IMR-90 (cell line): Measurements from ENCODE around the gene PSMD10.

ENCODE experiments used
- CEBPB ChIP-seq: IDR thresholded peaks from 2 replicates; pipeline ENCODE4 v1.6.1; 2012; ENCODE audit warnings: low read depth, low read length, improper control_type of control experiment
- CHD1 ChIP-seq: IDR thresholded peaks from 2 replicates; pipeline ENCODE4 v1.6.1; 2012; ENCODE audit warnings: low read depth, low read length, improper control_type of control experiment
- CTCF ChIP-seq: conservative IDR thresholded peaks from 2 replicates; pipeline ENCODE4 v1.5.1; 2012; ENCODE audit warnings: mild to moderate bottlenecking, low read depth, low read length, improper control_type of control experiment
- FOS ChIP-seq: fragments of 150-350 bp; IDR thresholded peaks from 2 replicates; pipeline ENCODE4 v1.6.1; 2016; ENCODE audit warnings: low read depth, low read length
- MAFK ChIP-seq: IDR thresholded peaks from 2 replicates; pipeline ENCODE4 v1.6.1; 2012; ENCODE audit warnings: low read depth, low read length, improper control_type of control experiment
- MAZ ChIP-seq: IDR thresholded peaks from 2 replicates; pipeline ENCODE4 v1.6.1; 2012; ENCODE audit warnings: low read depth, mild to moderate bottlenecking, low read length, improper control_type of control experiment, moderate library complexity, borderline replicate concordance
- MXI1 ChIP-seq: IDR thresholded peaks from 2 replicates; pipeline ENCODE4 v1.6.1; 2012; ENCODE audit warnings: low read depth, mild to moderate bottlenecking, low read length, moderate library complexity, borderline replicate concordance
- POLR2A ChIP-seq: IDR thresholded peaks from 2 replicates; pipeline ENCODE4 v1.6.1; 2012; ENCODE audit warnings: mild to moderate bottlenecking, low read depth, low read length
- RAD21 ChIP-seq: IDR thresholded peaks from 2 replicates; pipeline ENCODE4 v1.6.1; 2012; ENCODE audit warnings: low read length, improper control_type of control experiment
- RCOR1 ChIP-seq: IDR thresholded peaks from 2 replicates; pipeline ENCODE4 v1.6.1; 2012; ENCODE audit warnings: mild to moderate bottlenecking, low read length, improper control_type of control experiment; ENCODE audit not compliant: insufficient replicate concordance
- RFX5 ChIP-seq: IDR thresholded peaks from 2 replicates; pipeline ENCODE4 v1.8.0; 2012; ENCODE audit warnings: low read depth, mild to moderate bottlenecking, low read length, moderate library complexity
- SMC3 ChIP-seq: fragments of 150-350 bp; IDR thresholded peaks from 2 replicates; pipeline ENCODE4 v1.6.1; 2016; ENCODE audit warnings: low read depth, mild to moderate bottlenecking, antibody characterized with exemption, low read length, moderate library complexity
- TF ChIP-seq, protein P1 (sequence below): fragments of 150-350 bp; IDR thresholded peaks from 2 replicates; pipeline ENCODE4 v1.6.1; 2017; ENCODE audit warnings: mild to moderate bottlenecking, antibody characterized with exemption, low read length, low read depth

GRCh38 chrX:108091264-108091877, at the start of gene PSMD10, which contains the start of gene ATG4A:
- TF ChIP-seq CTCF (no peak), RCOR1 (no peak), CEBPB (no peak), MAZ (0 out of 2 replicates have a peak, but pooled peaks have one; percentile 14), POLR2A (peak; percentile 83), MAFK (no peak), CHD1 (no peak), SMC3 (no peak), RFX5 (no peak), MXI1 (no peak), RAD21 (no peak), FOS (no peak)
- TF ChIP-seq, protein P1, sequence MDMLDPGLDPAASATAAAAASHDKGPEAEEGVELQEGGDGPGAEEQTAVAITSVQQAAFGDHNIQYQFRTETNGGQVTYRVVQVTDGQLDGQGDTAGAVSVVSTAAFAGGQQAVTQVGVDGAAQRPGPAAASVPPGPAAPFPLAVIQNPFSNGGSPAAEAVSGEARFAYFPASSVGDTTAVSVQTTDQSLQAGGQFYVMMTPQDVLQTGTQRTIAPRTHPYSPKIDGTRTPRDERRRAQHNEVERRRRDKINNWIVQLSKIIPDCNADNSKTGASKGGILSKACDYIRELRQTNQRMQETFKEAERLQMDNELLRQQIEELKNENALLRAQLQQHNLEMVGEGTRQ, result no peak
